Prostate gland (tissue), 2 donors: ENCODE data around the gene NOX5.

Source experiments
- POLR2A ChIP-seq: fragments of 450-650 bp; IDR thresholded peaks from one replicate; pipeline ENCODE4 v1.6.1; 2016; ENCODE audit warnings: antibody characterized with exemption, mild to moderate bottlenecking
- POLR2AphosphoS5 ChIP-seq: sonication (generic); formaldehyde crosslinking; IDR thresholded peaks from one replicate; pipeline ENCODE4 v1.6.1; 2017; ENCODE audit warnings: antibody characterized with exemption
- TF ChIP-seq, protein P1 (sequence below), 4 experiments: fragments of 200-600 bp in 2 of 4; fragments of 450-650 bp in 2 of 4; sonication (generic) in 2 of 4; IDR thresholded peaks; 1 replicate in 3 of 4; 2 replicates in 1 of 4; pipeline ENCODE4 v1.5.1; 2016 to 2019; ENCODE audit warnings: antibody characterized with exemption in 4 of 4, mild to moderate bottlenecking in 2 of 4, moderate library complexity in 2 of 4

- no peak for TF ChIP-seq POLR2AphosphoS5
- TF ChIP-seq, protein P1, sequence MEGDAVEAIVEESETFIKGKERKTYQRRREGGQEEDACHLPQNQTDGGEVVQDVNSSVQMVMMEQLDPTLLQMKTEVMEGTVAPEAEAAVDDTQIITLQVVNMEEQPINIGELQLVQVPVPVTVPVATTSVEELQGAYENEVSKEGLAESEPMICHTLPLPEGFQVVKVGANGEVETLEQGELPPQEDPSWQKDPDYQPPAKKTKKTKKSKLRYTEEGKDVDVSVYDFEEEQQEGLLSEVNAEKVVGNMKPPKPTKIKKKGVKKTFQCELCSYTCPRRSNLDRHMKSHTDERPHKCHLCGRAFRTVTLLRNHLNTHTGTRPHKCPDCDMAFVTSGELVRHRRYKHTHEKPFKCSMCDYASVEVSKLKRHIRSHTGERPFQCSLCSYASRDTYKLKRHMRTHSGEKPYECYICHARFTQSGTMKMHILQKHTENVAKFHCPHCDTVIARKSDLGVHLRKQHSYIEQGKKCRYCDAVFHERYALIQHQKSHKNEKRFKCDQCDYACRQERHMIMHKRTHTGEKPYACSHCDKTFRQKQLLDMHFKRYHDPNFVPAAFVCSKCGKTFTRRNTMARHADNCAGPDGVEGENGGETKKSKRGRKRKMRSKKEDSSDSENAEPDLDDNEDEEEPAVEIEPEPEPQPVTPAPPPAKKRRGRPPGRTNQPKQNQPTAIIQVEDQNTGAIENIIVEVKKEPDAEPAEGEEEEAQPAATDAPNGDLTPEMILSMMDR (IDR thresholded peaks at IDR 0.05): no peak
- no peak for TF ChIP-seq POLR2A
Measured at GRCh38 chr15:69018951-69019350, 4.5 kb downstream of the NOX5 start.
